MM.1S (cell line): ENCODE data around the gene SSBP4.
A peak's percentile ranks its signal among the peaks of the same experiment; 100 is the strongest.

ENCODE experiments used
- DNase-seq: peaks from one replicate; pipeline ENCODE4 v3.0.0-alpha.2; 2015
- H2AFZ ChIP-seq: fragments of 300-600 bp; sonication (generic); 2 replicates; pipeline ENCODE4 v1.6.0; 2016; ENCODE audit warnings: antibody characterized with exemption, low read length
- H3F3A ChIP-seq: fragments of 300-600 bp; sonication (generic); 2 replicates; pipeline ENCODE4 v1.6.1; 2016; ENCODE audit warnings: mild to moderate bottlenecking, antibody characterized with exemption, low read length, moderate library complexity, mixed read lengths; ENCODE audit not compliant: insufficient read depth
- H3K27ac ChIP-seq: fragments of 300-600 bp; sonication (generic); 2 replicates; pipeline ENCODE4 v1.5.1; 2016; ENCODE audit warnings: mild to moderate bottlenecking, low read length
- H3K27me3 ChIP-seq: fragments of 300-600 bp; sonication (generic); replicated peaks from 2 replicates; pipeline ENCODE4 v1.6.0; 2016; ENCODE audit warnings: low read length; ENCODE audit not compliant: insufficient read depth
- H3K36me3 ChIP-seq: fragments of 300-600 bp; sonication (generic); replicated peaks from 2 replicates; pipeline ENCODE4 v1.6.1; 2016; ENCODE audit warnings: mild to moderate bottlenecking, low read length, mixed read lengths; ENCODE audit not compliant: insufficient read depth
- H3K4me1 ChIP-seq: fragments of 300-600 bp; sonication (generic); 2 replicates; pipeline ENCODE4 v1.6.1; 2016; ENCODE audit warnings: low read length, mixed read lengths
- H3K4me2 ChIP-seq: fragments of 300-600 bp; sonication (generic); 2 replicates; pipeline ENCODE4 v1.6.0; 2016; ENCODE audit warnings: low read depth, low read length
- H3K4me3 ChIP-seq: fragments of 300-600 bp; sonication (generic); 2 replicates; pipeline ENCODE4 v1.5.1; 2016; ENCODE audit warnings: low read length, mixed read lengths
- H3K79me2 ChIP-seq: fragments of 300-600 bp; sonication (generic); 2 replicates; pipeline ENCODE4 v1.6.1; 2016; ENCODE audit warnings: mixed run types, low read length, mixed read lengths
- H3K9ac ChIP-seq: fragments of 300-600 bp; sonication (generic); 2 replicates; pipeline ENCODE4 v1.6.1; 2016; ENCODE audit warnings: low read length, mixed read lengths
- H3K9me2 ChIP-seq: fragments of 300-600 bp; sonication (generic); replicated peaks from 2 replicates; pipeline ENCODE4 v1.6.1; 2016; ENCODE audit warnings: mild to moderate bottlenecking, low read length, mixed read lengths; ENCODE audit not compliant: insufficient read depth
- H3K9me3 ChIP-seq: fragments of 300-600 bp; sonication (generic); replicated peaks from 2 replicates; pipeline ENCODE4 v1.6.1; 2016; ENCODE audit warnings: mild to moderate bottlenecking, low read length, mixed read lengths; ENCODE audit not compliant: insufficient read depth
- H4K20me1 ChIP-seq: fragments of 300-600 bp; sonication (generic); 2 replicates; pipeline ENCODE4 v1.6.1; 2016; ENCODE audit warnings: mild to moderate bottlenecking, low read length, moderate library complexity, mixed read lengths; ENCODE audit not compliant: insufficient read depth
- CTCF ChIP-seq: fragments of 300-600 bp; sonication (generic); IDR thresholded peaks from 2 replicates; pipeline ENCODE4 v1.5.1; 2016; ENCODE audit warnings: antibody characterized with exemption, low read length, mixed read lengths
- EZH2 ChIP-seq: fragments of 300-600 bp; sonication (generic); optimal IDR thresholded peaks from 2 replicates; pipeline ENCODE3; 2017; ENCODE audit warnings: low read depth, mild to moderate bottlenecking, antibody characterized with exemption, low read length, mixed read lengths
- EZH2phosphoT487 ChIP-seq: fragments of 300-600 bp; sonication (generic); IDR thresholded peaks from 2 replicates; pipeline ENCODE4 v1.6.1; 2018; ENCODE audit warnings: antibody characterized with exemption, low read length

The SSBP4 gene

GRCh38 chr19:18418029-18418482 lies 1.1 kb upstream of the SSBP4 start:
- DNase-seq: no peak
- H3K36me3 ChIP-seq: no peaks in the 10 kb centered on the region
- TF ChIP-seq CTCF: no peak
- peak; percentile 81; the same call in 1 of the 2 replicates for TF ChIP-seq EZH2phosphoT487
- H3K4me2 ChIP-seq: peak overlapping the region; percentile 95; the same call in 1 of the 2 replicates
- H3K27ac ChIP-seq: no peak overlapping the region
- H4K20me1 ChIP-seq: no peaks in the 10 kb centered on the region
- no peaks in the 10 kb centered on the region for H3K79me2 ChIP-seq
- no peak overlapping the region for H3K9ac ChIP-seq
- H3K9me2 ChIP-seq: no peaks in the 10 kb centered on the region
- H3F3A ChIP-seq: peaks cover 10% of the 10 kb centered on the region
- H3K4me1 ChIP-seq: peaks cover 6% of the 10 kb centered on the region
- H3K4me3 ChIP-seq: peak overlapping the region; percentile 47; the same call in 1 of the 2 replicates
- peaks cover 51% of the 10 kb centered on the region for H3K27me3 ChIP-seq
- no peak overlapping the region for H2AFZ ChIP-seq
- no peaks in the 10 kb centered on the region for H3K9me3 ChIP-seq

- H3K79me2 ChIP-seq: no peaks in the 10 kb centered on the region
- peak overlapping the region; percentile 78 for H3K4me2 ChIP-seq
- peaks cover 51% of the 10 kb centered on the region for H3K27me3 ChIP-seq
- H3K27ac ChIP-seq: no peak overlapping the region
- H3K4me3 ChIP-seq: peak overlapping the region; percentile 54
- H2AFZ ChIP-seq: 0 out of 2 replicates have a peak overlapping the region, but pooled peaks have one; percentile 7
- TF ChIP-seq CTCF (no peak), EZH2phosphoT487 (no peak)
- no peaks in the 10 kb centered on the region for H3K36me3 ChIP-seq
- no peak for DNase-seq
- peaks cover 10% of the 10 kb centered on the region for H3F3A ChIP-seq
- H3K9me2 ChIP-seq: no peaks in the 10 kb centered on the region
- no peaks in the 10 kb centered on the region for H3K9me3 ChIP-seq
- no peaks in the 10 kb centered on the region for H4K20me1 ChIP-seq
- H3K4me1 ChIP-seq: peaks cover 6% of the 10 kb centered on the region
- no peak overlapping the region for H3K9ac ChIP-seq
Observed at GRCh38 chr19:18418483-18419194, 559 bp upstream of the SSBP4 start.

GRCh38 chr19:18419699-18420460 lies 682 bp downstream of the SSBP4 start:
- Histone ChIP-seq H3K36me3 (no peaks in the 10 kb centered on the region), H3K9me2 (no peaks in the 10 kb centered on the region), H3K4me1 (peaks cover 6% of the 10 kb centered on the region), H3K27ac (no peak overlapping the region), H3K4me2 (peak overlapping the region; percentile 63; the same call in 1 of the 2 replicates), H3F3A (peaks cover 10% of the 10 kb centered on the region), H3K27me3 (peaks cover 40% of the 10 kb centered on the region), H3K9ac (no peak overlapping the region), H3K79me2 (no peaks in the 10 kb centered on the region), H2AFZ (no peak overlapping the region), H3K9me3 (no peaks in the 10 kb centered on the region), H3K4me3 (peak overlapping the region; percentile 49; the same call in 1 of the 2 replicates), H4K20me1 (no peaks in the 10 kb centered on the region)
- TF ChIP-seq EZH2: no peak
- TF ChIP-seq EZH2phosphoT487: no peak
- no peak for TF ChIP-seq CTCF
- no peak for DNase-seq
